Neutrophil (primary cell): Measurements from ENCODE around the gene CFAP20.

ENCODE experiments used
- H3K27ac ChIP-seq: fragments of 200-600 bp; sonication (generic); 2 replicates; pipeline ENCODE4 v1.5.1; 2016; ENCODE audit warnings: mild to moderate bottlenecking, moderate library complexity
- H3K27me3 ChIP-seq: fragments of 200-600 bp; sonication (generic); 2 replicates; pipeline ENCODE4 v1.6.0; 2016; ENCODE audit warnings: mild to moderate bottlenecking
- H3K36me3 ChIP-seq: fragments of 200-600 bp; sonication (generic); 2 replicates; pipeline ENCODE4 v1.5.1; 2017
- H3K4me1 ChIP-seq, 2 experiments: fragments of 200-600 bp in 1 of 2; sonication (generic) in 1 of 2; 1 replicate in 1 of 2; 2 replicates in 1 of 2; pipeline versions ENCODE4 v1.5.1 to v1.6.1; 2013 to 2016; ENCODE audit warnings: low read depth in 1 of 2, low read length in 1 of 2, mild to moderate bottlenecking in 1 of 2, moderate library complexity in 1 of 2; ENCODE audit not compliant: control insufficient read depth in 1 of 2, insufficient read depth in 1 of 2
- H3K4me3 ChIP-seq, 2 experiments: fragments of 200-600 bp in 1 of 2; sonication (generic) in 1 of 2; 1 replicate in 1 of 2; 2 replicates in 1 of 2; pipeline ENCODE4 v1.5.1; 2013 to 2016; ENCODE audit warnings: low read depth in 1 of 2, low read length in 1 of 2, mild to moderate bottlenecking in 1 of 2, moderate library complexity in 1 of 2
- H3K9me3 ChIP-seq: fragments of 200-600 bp; sonication (generic); 2 replicates; pipeline ENCODE4 v1.5.1; 2016
- TF ChIP-seq, protein P1 (sequence below): fragments of 200-600 bp; sonication (generic); IDR thresholded peaks from 2 replicates; pipeline ENCODE4 v1.5.1; 2016; ENCODE audit warnings: antibody characterized with exemption

Gene CFAP20

DNA sequence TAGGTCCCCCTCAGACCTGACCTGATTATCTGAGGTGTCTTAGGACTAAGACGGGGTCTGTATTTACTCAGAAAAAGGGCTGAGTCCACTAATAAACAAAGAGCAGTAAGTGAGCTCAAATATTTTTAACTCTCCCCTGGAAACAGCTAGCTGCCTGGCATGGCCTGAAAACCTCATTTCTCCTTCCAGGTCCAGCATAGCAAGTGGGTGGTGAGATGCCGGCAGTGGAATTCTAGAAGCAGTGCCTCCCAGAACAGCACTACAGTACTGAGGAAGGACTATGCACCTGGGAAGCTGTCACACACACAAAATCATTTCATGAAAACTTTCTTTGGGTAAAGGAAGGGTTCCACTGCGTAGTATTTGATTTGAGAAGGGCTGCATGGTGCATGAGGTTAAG is 29.5 kb upstream of the CFAP20 start:
- TF ChIP-seq, protein P1, sequence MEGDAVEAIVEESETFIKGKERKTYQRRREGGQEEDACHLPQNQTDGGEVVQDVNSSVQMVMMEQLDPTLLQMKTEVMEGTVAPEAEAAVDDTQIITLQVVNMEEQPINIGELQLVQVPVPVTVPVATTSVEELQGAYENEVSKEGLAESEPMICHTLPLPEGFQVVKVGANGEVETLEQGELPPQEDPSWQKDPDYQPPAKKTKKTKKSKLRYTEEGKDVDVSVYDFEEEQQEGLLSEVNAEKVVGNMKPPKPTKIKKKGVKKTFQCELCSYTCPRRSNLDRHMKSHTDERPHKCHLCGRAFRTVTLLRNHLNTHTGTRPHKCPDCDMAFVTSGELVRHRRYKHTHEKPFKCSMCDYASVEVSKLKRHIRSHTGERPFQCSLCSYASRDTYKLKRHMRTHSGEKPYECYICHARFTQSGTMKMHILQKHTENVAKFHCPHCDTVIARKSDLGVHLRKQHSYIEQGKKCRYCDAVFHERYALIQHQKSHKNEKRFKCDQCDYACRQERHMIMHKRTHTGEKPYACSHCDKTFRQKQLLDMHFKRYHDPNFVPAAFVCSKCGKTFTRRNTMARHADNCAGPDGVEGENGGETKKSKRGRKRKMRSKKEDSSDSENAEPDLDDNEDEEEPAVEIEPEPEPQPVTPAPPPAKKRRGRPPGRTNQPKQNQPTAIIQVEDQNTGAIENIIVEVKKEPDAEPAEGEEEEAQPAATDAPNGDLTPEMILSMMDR: no peak
- no peaks in the 10 kb centered on the region for H3K27me3 ChIP-seq
- no peak overlapping the region for H3K27ac ChIP-seq
- peaks cover 52% of the 10 kb centered on the region for H3K36me3 ChIP-seq
- no peaks in the 10 kb centered on the region for H3K4me1 ChIP-seq
- no peak overlapping the region for H3K4me3 ChIP-seq
- no peaks in the 10 kb centered on the region for H3K9me3 ChIP-seq

DNA sequence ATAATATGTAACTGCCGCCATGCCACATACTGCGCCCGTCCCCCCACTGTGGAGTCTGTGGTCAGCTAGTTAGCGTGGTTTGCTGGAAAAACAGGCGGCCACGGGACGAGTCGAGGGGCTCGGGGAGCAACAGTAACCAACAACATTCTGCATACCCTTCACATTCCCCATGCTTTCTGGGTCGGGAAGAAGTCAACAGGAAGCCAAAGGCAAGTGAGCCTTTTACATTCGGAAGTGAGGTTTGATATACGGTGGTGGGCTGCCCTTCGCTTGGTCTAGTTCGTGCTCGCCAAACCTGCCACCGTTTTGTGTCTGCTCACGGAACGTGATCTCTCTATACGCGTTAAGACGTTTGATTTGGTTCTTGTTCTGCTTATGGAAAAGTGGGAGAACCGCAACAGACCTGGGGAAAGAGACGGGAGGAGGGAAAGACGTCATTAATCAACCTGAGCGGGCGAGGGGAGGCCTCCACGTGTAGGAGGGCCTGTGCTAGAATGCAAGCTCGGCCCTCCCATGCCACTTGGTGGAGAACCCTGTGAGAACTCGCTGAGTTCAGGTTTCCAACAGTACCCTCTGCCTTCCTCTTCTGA is 28.9 kb upstream of the CFAP20 start:
- H3K27ac ChIP-seq: no peak overlapping the region
- H3K4me1 ChIP-seq: no peaks in the 10 kb centered on the region
- peaks cover 45% of the 10 kb centered on the region for H3K36me3 ChIP-seq
- TF ChIP-seq, protein P1: no peak
- no peaks in the 10 kb centered on the region for H3K9me3 ChIP-seq
- no peaks in the 10 kb centered on the region for H3K27me3 ChIP-seq
- no peak overlapping the region for H3K4me3 ChIP-seq

DNA sequence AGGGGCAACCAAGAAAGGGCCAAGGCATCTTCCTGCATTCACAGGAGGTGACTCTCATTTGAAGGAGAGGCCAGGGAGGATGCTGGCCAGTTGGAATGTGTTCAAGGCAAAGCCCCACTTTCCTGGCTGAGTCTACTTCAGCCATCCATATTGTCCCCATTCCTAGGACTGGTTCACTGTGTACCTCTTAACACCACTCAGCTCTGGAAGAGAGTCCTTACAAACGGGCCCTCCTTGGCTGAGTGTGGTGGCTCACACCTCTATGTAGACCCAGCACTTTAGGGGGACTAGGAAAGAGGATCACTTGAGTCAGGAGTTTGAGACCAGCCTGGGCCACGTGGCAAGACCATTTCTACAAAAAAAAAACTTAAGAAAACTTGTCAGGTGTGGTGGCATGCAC is 28.1 kb upstream of the CFAP20 start:
- Histone ChIP-seq H3K4me3 (no peak overlapping the region), H3K9me3 (no peaks in the 10 kb centered on the region), H3K36me3 (peaks cover 37% of the 10 kb centered on the region), H3K27ac (no peak overlapping the region), H3K4me1 (no peaks in the 10 kb centered on the region), H3K27me3 (no peaks in the 10 kb centered on the region)
- TF ChIP-seq, protein P1: no peak

DNA sequence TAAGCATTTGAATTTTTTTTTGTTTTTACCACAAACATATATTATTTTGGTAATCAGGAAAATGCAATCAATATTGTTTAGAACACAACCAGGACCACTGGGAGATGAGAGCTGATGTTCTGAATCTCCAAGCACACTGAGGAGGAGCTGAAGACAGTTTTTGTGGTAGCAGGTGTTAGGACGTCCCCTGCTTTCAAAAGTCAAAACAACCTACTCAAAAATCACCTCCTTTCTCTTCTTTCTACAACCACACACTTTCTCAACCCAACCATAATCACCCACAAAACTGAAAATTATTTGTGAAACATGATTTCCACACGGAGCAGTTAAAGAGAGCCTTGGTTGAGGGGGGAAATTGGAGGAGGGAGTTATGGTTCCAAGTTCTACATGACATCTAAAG is 26.7 kb upstream of the CFAP20 start:
- TF ChIP-seq, protein P1: no peak
- no peak overlapping the region for H3K4me3 ChIP-seq
- no peak overlapping the region for H3K27ac ChIP-seq
- H3K27me3 ChIP-seq: no peaks in the 10 kb centered on the region
- H3K36me3 ChIP-seq: peaks cover 23% of the 10 kb centered on the region
- no peaks in the 10 kb centered on the region for H3K9me3 ChIP-seq
- no peaks in the 10 kb centered on the region for H3K4me1 ChIP-seq

DNA sequence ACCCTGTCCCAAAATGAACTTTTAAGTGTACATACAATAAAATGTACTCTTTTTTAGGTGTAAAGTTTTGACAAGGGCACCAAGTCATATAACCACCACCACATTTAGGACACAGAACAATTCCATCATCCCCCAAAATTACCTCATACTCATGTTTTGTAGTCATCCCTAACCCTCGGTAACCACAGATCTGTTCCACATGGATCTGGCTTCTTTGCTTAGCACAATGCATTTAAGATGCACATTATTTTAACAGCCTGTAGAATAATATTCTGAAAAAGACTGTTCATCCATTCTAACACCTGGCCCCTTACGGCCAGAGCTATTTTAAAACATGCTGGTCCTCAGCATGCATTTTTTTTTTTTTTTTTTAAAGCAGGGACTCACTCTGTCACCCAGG is 25.2 kb upstream of the CFAP20 start:
- TF ChIP-seq, protein P1: no peak
- H3K9me3 ChIP-seq: no peaks in the 10 kb centered on the region
- peaks cover 9% of the 10 kb centered on the region for H3K36me3 ChIP-seq
- H3K4me3 ChIP-seq: no peak overlapping the region
- no peaks in the 10 kb centered on the region for H3K4me1 ChIP-seq
- no peak overlapping the region for H3K27ac ChIP-seq
- H3K27me3 ChIP-seq: peaks cover 7% of the 10 kb centered on the region
